PC-3 (cell line): Measurements from ENCODE around the gene RIMBP2. TPM values are rescaled to one million over a fixed set of nuclear protein-coding genes. Genes with fewer than 3 reads are reported as not detected.

Experiments used
- ATAC-seq: fragments of 200-7000 bp; cut with Tn5 transposase; 2 replicates; pipeline ENCODE4 v1.9.1; 2020; ENCODE audit warnings: mild to moderate bottlenecking, moderate library complexity
- BruUV-seq: library from RNA; stranded (reverse); fragments of 400-500 nt; replicated peaks from 2 replicates; lab custom pipeline; 2021; lab: Mats Ljungman, UMichigan
- CTCF ChIA-PET: fragments of 300-600 bp; sonication (Branson Sonifier 250); formaldehyde crosslinking; loops from one replicate; lab custom pipeline; 2022; ENCODE audit warnings: antibody characterized with exemption; lab: Charles Lee
- POLR2A ChIA-PET: fragments of 300-600 bp; sonication (Branson Sonifier 250); formaldehyde crosslinking; loops from one replicate; lab custom pipeline; 2022; ENCODE audit warnings: antibody characterized with exemption; ENCODE audit not compliant: unreplicated experiment; lab: Charles Lee
- DNase-seq: peaks from one replicate; pipeline ENCODE4 v3.0.0-alpha.2; 2015
- H2AFZ ChIP-seq: fragments of 300-600 bp; sonication (generic); 2 replicates; pipeline ENCODE4 v1.6.0; 2016; ENCODE audit warnings: antibody characterized with exemption, low read length
- H3F3A ChIP-seq: fragments of 300-600 bp; sonication (generic); one replicate; pipeline ENCODE4 v1.6.0; 2017; ENCODE audit warnings: antibody characterized with exemption, low read length, control low read depth, mild to moderate bottlenecking; ENCODE audit not compliant: unreplicated experiment
- H3K27ac ChIP-seq: fragments of 300-600 bp; sonication (generic); 2 replicates; pipeline ENCODE4 v1.5.1; 2016; ENCODE audit warnings: mild to moderate bottlenecking, low read length
- H3K27me3 ChIP-seq: fragments of 300-600 bp; sonication (generic); 2 replicates; pipeline ENCODE4 v1.6.1; 2016; ENCODE audit warnings: low read length, mixed read lengths
- H3K36me3 ChIP-seq: fragments of 300-600 bp; sonication (generic); 2 replicates; pipeline ENCODE4 v1.6.1; 2016; ENCODE audit warnings: low read depth, mixed run types, low read length, mixed read lengths
- H3K4me1 ChIP-seq: fragments of 300-600 bp; sonication (generic); 2 replicates; pipeline ENCODE4 v1.5.1; 2016; ENCODE audit warnings: low read length; ENCODE audit not compliant: insufficient read depth
- H3K4me2 ChIP-seq: fragments of 300-600 bp; sonication (generic); 2 replicates; pipeline ENCODE4 v1.6.0; 2016; ENCODE audit warnings: low read length
- H3K4me3 ChIP-seq: fragments of 300-600 bp; sonication (generic); 2 replicates; pipeline ENCODE4 v1.5.1; 2016; ENCODE audit warnings: mild to moderate bottlenecking, low read length, mixed read lengths
- H3K79me2 ChIP-seq: fragments of 300-600 bp; sonication (generic); 2 replicates; pipeline ENCODE4 v1.6.1; 2017; ENCODE audit warnings: low read length, mixed read lengths
- H3K9ac ChIP-seq: fragments of 300-600 bp; sonication (generic); 2 replicates; pipeline ENCODE4 v1.6.0; 2016; ENCODE audit warnings: mild to moderate bottlenecking, low read length
- H3K9me2 ChIP-seq: fragments of 300-600 bp; sonication (generic); replicated peaks from 2 replicates; pipeline ENCODE4 v1.6.1; 2016; ENCODE audit warnings: mixed run types, low read length, mixed read lengths
- H3K9me3 ChIP-seq: fragments of 300-600 bp; sonication (generic); 2 replicates; pipeline ENCODE4 v1.6.1; 2016; ENCODE audit warnings: low read length, mixed read lengths
- H4K20me1 ChIP-seq: fragments of 300-600 bp; sonication (generic); 2 replicates; pipeline ENCODE4 v1.6.1; 2016; ENCODE audit warnings: low read length, mixed read lengths
- EZH2 ChIP-seq: fragments of 300-600 bp; sonication (generic); IDR thresholded peaks from one replicate; pipeline ENCODE4 v1.6.1; 2017; ENCODE audit warnings: antibody characterized with exemption, mild to moderate bottlenecking, low read length; ENCODE audit not compliant: unreplicated experiment
- EZH2phosphoT487 ChIP-seq: fragments of 300-600 bp; sonication (generic); IDR thresholded peaks from 2 replicates; pipeline ENCODE4 v1.6.1; 2018; ENCODE audit warnings: mild to moderate bottlenecking, antibody characterized with exemption, low read length, borderline replicate concordance
- intact Hi-C: fragments of 100-400 bp; cut with micrococcal nuclease; formaldehyde crosslinking; loops from 2 replicates; pipeline ENCODE4 v1.9.0; 2023
- total RNA-seq: library from RNA; depleted of rRNA; stranded (reverse); fragments of >200 nt; gene quantifications from 2 replicates; pipeline ENCODE4 v1.2.3, GENCODE V29; 2014
- TF ChIP-seq, protein P1 (sequence below): fragments of 300-600 bp; sonication (generic); conservative IDR thresholded peaks from 2 replicates; pipeline ENCODE4 v1.5.1; 2017; ENCODE audit warnings: antibody characterized with exemption, low read depth, mild to moderate bottlenecking, low read length

RIMBP2 gene
- total RNA-seq, 1 experiment from 2014 or later: not detected

GRCh38 chr12:130412384-130412783 is 303.7 kb downstream of the RIMBP2 start:
- Histone ChIP-seq H3K79me2 (no peaks in the 10 kb centered on the region), H4K20me1 (no peaks in the 10 kb centered on the region), H3K4me1 (no peaks in the 10 kb centered on the region), H3K9me3 (no peaks in the 10 kb centered on the region), H3F3A (no peaks in the 10 kb centered on the region), H3K4me3 (no peak overlapping the region), H3K9ac (no peak overlapping the region), H3K9me2 (no peaks in the 10 kb centered on the region), H3K4me2 (no peak overlapping the region), H3K36me3 (no peaks in the 10 kb centered on the region), H2AFZ (no peak overlapping the region), H3K27me3 (no peaks in the 10 kb centered on the region), H3K27ac (no peak overlapping the region)
- BruUV-seq: no TSS peak
- DNase-seq: no peak
- ChIA-PET POLR2A (no interaction called here), CTCF (no interaction called here)
- ATAC-seq: no peak
- TF ChIP-seq, protein P1, sequence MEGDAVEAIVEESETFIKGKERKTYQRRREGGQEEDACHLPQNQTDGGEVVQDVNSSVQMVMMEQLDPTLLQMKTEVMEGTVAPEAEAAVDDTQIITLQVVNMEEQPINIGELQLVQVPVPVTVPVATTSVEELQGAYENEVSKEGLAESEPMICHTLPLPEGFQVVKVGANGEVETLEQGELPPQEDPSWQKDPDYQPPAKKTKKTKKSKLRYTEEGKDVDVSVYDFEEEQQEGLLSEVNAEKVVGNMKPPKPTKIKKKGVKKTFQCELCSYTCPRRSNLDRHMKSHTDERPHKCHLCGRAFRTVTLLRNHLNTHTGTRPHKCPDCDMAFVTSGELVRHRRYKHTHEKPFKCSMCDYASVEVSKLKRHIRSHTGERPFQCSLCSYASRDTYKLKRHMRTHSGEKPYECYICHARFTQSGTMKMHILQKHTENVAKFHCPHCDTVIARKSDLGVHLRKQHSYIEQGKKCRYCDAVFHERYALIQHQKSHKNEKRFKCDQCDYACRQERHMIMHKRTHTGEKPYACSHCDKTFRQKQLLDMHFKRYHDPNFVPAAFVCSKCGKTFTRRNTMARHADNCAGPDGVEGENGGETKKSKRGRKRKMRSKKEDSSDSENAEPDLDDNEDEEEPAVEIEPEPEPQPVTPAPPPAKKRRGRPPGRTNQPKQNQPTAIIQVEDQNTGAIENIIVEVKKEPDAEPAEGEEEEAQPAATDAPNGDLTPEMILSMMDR: no peak
- no peak for TF ChIP-seq EZH2
- TF ChIP-seq EZH2phosphoT487: no peak
- intact Hi-C loops: no loop called here

- TF ChIP-seq, protein P1: no peak
- TF ChIP-seq EZH2 (no peak), EZH2phosphoT487 (no peak)
- Histone ChIP-seq H3K4me2 (no peak overlapping the region), H3K27me3 (no peaks in the 10 kb centered on the region), H4K20me1 (no peaks in the 10 kb centered on the region), H3K36me3 (no peaks in the 10 kb centered on the region), H3F3A (no peaks in the 10 kb centered on the region), H3K4me1 (no peaks in the 10 kb centered on the region), H3K27ac (no peak overlapping the region), H3K9ac (no peak overlapping the region), H3K9me3 (no peaks in the 10 kb centered on the region), H3K9me2 (no peaks in the 10 kb centered on the region), H3K4me3 (no peak overlapping the region), H2AFZ (no peak overlapping the region), H3K79me2 (no peaks in the 10 kb centered on the region)
- ATAC-seq (no peak), DNase-seq (no peak)
- ChIA-PET CTCF (no interaction called here), POLR2A (no interaction called here)
- intact Hi-C loops: no loop called here
- no TSS peak for BruUV-seq
These were observed 310.8 kb downstream of the RIMBP2 start for GRCh38 chr12:130405332-130405731.

GRCh38 chr12:130401703-130402102 is 314.4 kb downstream of the RIMBP2 start:
- no peaks in the 10 kb centered on the region for H4K20me1 ChIP-seq
- ATAC-seq (no peak), DNase-seq (no peak)
- no TSS peak for BruUV-seq
- ChIA-PET POLR2A (no interaction called here), CTCF (no interaction called here)
- no peak overlapping the region for H3K4me2 ChIP-seq
- no peak overlapping the region for H3K9ac ChIP-seq
- no peaks in the 10 kb centered on the region for H3K4me1 ChIP-seq
- H3K36me3 ChIP-seq: no peaks in the 10 kb centered on the region
- no peaks in the 10 kb centered on the region for H3K27me3 ChIP-seq
- H3F3A ChIP-seq: no peaks in the 10 kb centered on the region
- no peaks in the 10 kb centered on the region for H3K79me2 ChIP-seq
- no peaks in the 10 kb centered on the region for H3K9me2 ChIP-seq
- no peak overlapping the region for H2AFZ ChIP-seq
- no peak overlapping the region for H3K4me3 ChIP-seq
- intact Hi-C loops: no loop called here
- H3K9me3 ChIP-seq: no peaks in the 10 kb centered on the region
- TF ChIP-seq EZH2phosphoT487: no peak
- TF ChIP-seq EZH2: no peak
- TF ChIP-seq, protein P1: no peak
- H3K27ac ChIP-seq: no peak overlapping the region
